AG04449 (cell line): Measurements from ENCODE around the gene DLG4.

Experiments used
- CTCF ChIA-PET: fragments of 350-600 bp; formaldehyde crosslinking; extraction: SDS; loops from one replicate; lab custom pipeline; 2021; ENCODE audit warnings: antibody characterized with exemption; lab: Yijun Ruan, JAX
- POLR2A ChIA-PET: fragments of 400-600, 350-600 bp; formaldehyde crosslinking; extraction: SDS; loops from one replicate; lab custom pipeline; 2020; ENCODE audit warnings: antibody characterized with exemption, inconsistent platforms; lab: Yijun Ruan, JAX
- DNase-seq: peaks from one replicate; pipeline ENCODE4 v3.0.0-alpha.2; 2010; ENCODE audit warnings: low read depth, low spot score
- H3K4me3 ChIP-seq: 2 replicates; pipeline ENCODE4 v1.5.1; 2011; ENCODE audit warnings: low read depth, mild to moderate bottlenecking, control low read depth, low read length
- CTCF ChIP-seq: IDR thresholded peaks from one replicate; pipeline ENCODE4 v1.5.1; 2011; ENCODE audit warnings: mild to moderate bottlenecking, moderate library complexity, low read length, control low read depth, inconsistent platforms; ENCODE audit not compliant: insufficient read depth; ENCODE audit errors: missing control alignments

Gene DLG4

DNA sequence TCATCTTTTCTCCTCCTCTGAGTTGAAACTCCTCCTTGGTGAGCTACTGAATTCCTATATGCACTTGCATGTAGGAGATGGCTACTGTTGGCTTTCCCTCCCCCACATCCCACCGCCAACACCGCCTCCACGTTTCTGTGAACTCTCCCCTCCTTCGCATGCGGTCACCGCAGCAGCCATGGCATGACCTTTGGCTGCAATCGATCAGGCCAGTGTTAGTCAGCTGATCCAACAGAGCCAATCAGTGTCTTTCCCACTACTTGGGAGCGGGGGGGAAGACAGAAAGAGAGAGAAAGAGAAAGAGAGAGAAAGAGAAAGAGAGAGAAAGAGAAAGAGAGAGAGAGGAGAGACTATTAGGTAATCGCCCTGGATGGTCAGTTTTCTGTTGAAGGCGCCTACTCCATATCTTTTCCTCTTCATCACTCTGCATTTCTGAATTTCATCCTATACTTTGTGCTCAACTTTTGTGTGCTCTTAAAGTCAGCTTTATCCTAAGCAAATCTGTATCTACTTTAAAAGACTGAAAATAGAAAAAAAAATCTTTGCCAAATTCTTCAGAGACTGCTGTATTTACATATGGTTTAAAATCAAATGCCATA is 63.2 kb downstream of the DLG4 start:
- H3K4me3 ChIP-seq = no peak overlapping the region
- DNase-seq = no peak
- ChIA-PET POLR2A (no interaction called here), CTCF (interaction anchor here (1.1 to 2.2 kb wide), 2 partner anchors 19 to 111 kb away, joined by 3 to 9 read pairs; no protein-coding TSS in a partner anchor)
- TF ChIP-seq CTCF = no peak

GRCh38 chr17:7147772-7148171 is 71.9 kb downstream of the DLG4 start:
- ChIA-PET CTCF (interaction anchor here (1.1 to 9.9 kb wide), 5 partner anchors 9 to 102 kb away, joined by 3 to 73 read pairs (median 5); no protein-coding TSS in a partner anchor), POLR2A (no interaction called here)

DNA sequence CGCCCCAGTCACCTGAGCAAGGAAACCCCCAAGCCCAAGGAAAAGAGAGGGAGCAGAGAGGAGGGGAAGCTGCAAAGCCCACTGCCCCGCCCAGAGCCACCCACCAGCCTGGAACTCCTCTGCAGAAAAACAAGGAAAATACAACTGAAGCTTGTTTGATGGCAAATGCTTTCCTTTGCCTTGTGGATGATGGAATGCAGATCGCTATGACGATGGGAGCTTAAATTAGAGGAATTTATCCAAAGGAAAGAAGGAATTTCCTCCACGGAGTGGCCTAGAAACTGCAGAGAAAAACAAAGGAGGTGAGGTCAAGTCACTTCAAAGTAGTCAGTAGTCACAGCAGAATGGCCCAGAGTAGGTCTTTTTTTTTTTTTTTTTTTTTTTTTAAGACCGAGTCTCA is 73.5 kb downstream of the DLG4 start:
- no peak for TF ChIP-seq CTCF
- CTCF ChIA-PET = interaction anchor here (1.0 to 9.9 kb wide), 6 partner anchors 7 to 124 kb away, joined by 3 to 73 read pairs (median 5); no protein-coding TSS in a partner anchor

More at GRCh38 chr17:7147772-7148171, 71.9 kb downstream of the DLG4 start:
- no peak for TF ChIP-seq CTCF
- no peak for DNase-seq
- no peak overlapping the region for H3K4me3 ChIP-seq

GRCh38 chr17:7144213-7144612 is 75.4 kb downstream of the DLG4 start:
- ChIA-PET POLR2A (no interaction called here), CTCF (interaction anchor here (0.7 to 9.9 kb wide), 4 partner anchors 5 to 93 kb away, joined by 3 to 73 read pairs (median 12); no protein-coding TSS in a partner anchor)
- DNase-seq = no peak
- no peak overlapping the region for H3K4me3 ChIP-seq
- no peak for TF ChIP-seq CTCF

More for the DNA sequence above, 73.5 kb downstream of the DLG4 start:
- POLR2A ChIA-PET = no interaction called here
- H3K4me3 ChIP-seq = no peak overlapping the region
- no peak for DNase-seq

DNA sequence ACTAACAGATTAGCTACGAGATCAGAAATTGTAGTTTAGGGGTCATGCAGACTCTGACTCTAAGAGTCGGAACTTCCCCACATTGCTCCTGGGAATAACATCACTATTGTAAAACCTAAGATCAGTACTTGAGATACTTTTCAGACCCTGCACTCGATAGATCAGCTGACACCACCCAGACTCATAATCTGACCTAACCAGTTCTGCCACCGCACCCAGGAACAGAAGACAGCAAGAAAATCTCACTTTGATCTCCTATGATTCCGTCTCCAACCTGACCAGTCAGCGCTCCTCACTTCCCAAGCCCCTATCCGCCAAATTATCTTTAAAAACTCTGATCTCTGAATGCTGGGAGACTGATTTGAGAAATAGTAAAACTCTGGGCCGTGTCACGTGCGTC is 77.8 kb downstream of the DLG4 start:
- no peak for TF ChIP-seq CTCF
- H3K4me3 ChIP-seq = no peak overlapping the region
- CTCF ChIA-PET = interaction anchor here (1.1 to 15.4 kb wide), 4 partner anchors 7 to 92 kb away, joined by 3 to 465 read pairs (median 40); partner anchors contain the start of gene SLC16A11
- POLR2A ChIA-PET = no interaction called here
- DNase-seq = no peak

- no peak for TF ChIP-seq CTCF
- CTCF ChIA-PET = interaction anchor here (0.6 to 15.4 kb wide), 6 partner anchors 10 to 296 kb away, joined by 3 to 465 read pairs (median 3); partner anchors contain the start of gene SLC16A11
These were observed 80.2 kb downstream of the DLG4 start for GRCh38 chr17:7139400-7139799.

More at GRCh38 chr17:7139400-7139799, 80.2 kb downstream of the DLG4 start:
- POLR2A ChIA-PET = no interaction called here
- no peak overlapping the region for H3K4me3 ChIP-seq
- no peak for DNase-seq
